HUDEP-2 (cell line): Measurements from ENCODE around the gene CYP19A1.

Source experiments
- DNase-seq, 76 experiments: peaks; one replicate each; lab custom pipeline; 2025; ENCODE audit not compliant: unreplicated experiment in 76 of 76; lab: John Stamatoyannopoulos, UW

The CYP19A1 gene

GRCh38 chr15:51363383-51363782, 25.0 kb upstream of the CYP19A1 start:
- no peak for DNase-seq

- DNase-seq = no peak
Observed at GRCh38 chr15:51359981-51360380, 21.6 kb upstream of the CYP19A1 start.

DNA sequence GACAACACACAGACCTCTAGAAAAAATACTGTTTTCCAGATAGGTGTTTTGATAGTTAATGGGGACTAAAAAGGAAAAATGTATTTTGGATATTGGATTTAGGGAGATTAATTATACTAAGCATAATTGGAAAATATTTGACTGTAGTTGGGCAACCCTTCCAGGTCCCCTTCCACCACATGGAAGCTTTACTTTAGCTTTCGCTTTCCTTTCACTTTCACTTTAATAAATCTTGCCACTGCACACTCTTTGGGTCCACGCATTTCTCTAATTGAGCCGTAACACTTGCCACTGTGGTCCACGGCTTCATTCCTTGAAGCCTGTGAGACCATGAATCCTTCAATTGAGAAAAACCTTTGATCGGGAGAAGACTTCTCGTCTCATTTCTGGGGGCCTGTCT, 18.6 kb upstream of the CYP19A1 start:
- DNase-seq = no peak

DNA sequence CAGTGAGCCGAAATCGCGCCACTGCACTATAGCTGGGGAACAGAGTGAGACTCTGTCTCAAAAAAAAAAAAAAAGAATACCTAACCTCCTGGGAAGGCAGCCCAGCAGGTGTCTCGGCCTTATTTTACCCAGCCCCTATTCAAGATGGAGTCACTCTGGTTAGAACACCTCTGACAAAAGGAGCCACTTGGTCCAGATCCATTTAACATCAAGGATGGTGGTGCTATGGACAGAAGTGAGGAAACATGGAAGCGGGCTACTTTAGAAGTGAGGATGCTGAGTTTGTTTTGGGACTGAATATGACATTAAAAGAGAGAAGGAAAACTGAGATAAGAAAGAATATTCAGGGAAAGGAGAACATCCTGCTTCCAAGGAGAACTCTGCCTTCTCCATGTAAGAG, 17.8 kb upstream of the CYP19A1 start:
- no peak for DNase-seq

DNA sequence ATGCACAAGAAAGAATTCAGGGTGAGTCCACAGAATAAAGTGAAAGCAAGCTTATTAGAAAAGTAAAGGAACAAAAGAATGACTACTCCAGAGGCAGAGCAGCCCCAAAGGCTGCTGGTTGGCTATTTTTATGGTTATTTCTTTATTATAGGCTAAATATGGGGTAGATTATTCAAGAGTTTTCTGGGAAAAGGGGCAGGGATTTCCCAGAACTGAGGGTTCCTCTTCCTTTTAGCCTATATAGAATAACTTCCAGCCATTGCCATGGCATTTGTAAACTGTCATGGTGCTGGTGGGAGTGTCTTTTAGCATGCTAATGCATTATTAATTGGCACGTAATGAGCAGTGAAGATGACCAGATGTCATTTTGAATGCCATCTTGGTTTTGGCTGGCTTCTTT, 16.7 kb upstream of the CYP19A1 start:
- no peak for DNase-seq

DNA sequence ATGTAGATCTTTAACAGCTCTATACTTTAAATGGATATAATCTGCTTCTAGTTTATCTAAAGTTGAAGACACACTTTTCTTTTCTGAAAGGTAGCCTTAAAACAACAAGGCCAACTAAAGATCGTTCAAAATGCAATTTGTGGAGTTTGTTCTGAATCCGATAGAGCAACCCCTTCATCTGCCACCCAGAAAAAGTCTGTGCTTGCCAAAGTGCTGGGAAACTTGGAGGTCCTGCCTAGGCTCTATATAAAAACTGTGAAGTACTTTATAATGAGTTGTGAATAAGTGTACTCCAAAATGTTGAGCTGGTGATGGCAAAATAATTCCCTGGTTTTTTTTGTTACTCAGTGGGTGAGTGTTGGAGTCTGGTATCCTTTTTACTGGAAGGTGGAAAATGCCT, 15.6 kb upstream of the CYP19A1 start:
- no peak for DNase-seq

DNA sequence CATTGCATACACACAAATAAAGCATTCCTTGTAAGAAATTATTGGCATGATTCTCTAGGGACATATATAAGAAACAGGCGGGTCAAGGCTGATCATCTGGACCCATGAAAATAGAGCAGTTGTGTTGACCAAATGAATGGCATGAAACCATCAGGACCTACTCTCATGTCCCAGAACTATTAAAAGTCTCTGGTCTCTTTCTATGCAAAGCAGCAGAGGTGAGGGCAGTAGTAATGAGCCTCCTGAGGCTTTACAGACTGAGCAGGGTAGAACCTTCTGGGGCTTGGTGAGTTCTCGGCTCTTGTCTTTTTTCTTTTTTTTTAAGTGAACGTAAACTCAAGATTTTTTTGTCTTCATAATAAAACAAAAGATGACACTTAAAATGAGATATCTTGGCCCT, 12.3 kb upstream of the CYP19A1 start:
- no peak for DNase-seq

DNA sequence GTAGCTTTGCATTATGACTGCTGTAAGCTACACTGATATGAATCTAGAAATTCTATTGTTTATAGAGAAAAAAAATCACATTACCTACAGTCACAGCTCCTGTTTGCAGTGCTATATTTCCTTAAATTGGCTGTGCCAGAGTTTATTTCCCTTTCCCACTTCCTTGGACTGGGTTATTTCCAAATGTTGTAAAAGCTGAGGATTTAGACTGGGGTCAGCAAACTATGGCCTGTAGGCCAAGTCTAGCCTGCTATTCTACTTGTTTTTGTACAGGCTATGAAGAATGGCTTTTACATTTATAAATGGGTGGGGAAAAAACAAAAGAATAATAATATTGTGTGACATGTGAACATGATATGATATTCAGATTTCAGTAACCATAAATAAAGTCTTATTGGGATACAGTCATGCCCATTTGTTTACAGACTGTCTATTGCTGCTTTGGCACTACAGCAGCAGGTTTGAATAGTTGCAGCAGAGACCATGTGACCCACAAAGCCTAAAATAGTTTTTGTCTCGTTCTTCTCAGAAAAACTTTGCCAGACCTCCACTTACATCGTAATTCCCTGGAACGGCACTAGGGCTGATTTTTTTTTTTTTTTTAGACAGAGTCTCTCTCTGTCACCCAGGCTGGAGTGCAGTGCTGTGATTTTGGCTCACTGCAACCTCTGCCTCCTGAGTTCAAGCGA, 10.9 kb upstream of the CYP19A1 start:
- no peak for DNase-seq

- DNase-seq = no peak
Observed at GRCh38 chr15:51348688-51349087, 10.3 kb upstream of the CYP19A1 start.

DNA sequence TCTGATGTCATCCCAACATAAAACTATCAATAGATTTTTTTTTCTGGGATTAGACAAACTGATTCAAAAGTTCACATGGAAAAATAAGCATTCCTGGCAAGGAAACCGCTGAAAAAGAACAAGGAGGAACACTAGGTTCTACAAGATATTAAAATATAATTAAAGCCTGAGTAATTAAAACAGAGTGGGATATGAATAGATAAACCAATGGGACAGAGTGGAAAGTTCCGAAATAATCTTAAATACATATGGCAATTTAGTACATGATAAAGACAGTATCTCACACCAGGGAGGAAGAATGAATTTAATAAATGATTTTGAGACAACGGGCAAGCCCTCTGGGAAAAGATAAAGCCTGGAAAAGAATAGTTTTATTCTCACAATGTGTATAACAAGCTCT, 7.7 kb upstream of the CYP19A1 start:
- DNase-seq = no peak

DNA sequence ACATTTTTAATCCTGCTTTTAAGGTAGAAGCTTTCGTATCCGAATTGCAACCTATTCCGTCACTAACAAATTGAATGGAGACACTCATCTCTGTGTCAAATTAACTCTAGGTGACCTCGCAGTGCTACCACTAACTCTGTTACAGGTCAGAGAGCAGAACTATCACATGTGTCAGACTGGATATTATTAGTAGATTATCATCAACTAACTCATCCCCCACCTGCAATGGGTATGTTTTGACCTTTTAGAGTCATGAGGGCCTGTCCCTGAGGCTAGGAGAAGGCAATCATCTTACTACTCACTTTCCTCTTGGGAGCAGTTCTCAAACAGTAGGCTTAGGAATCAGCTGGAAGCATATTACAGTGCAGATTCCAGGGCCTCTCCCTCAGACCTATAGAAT, 5.1 kb upstream of the CYP19A1 start:
- no peak for DNase-seq

GRCh38 chr15:51342227-51342999, 4.0 kb upstream of the CYP19A1 start:
- no peak for DNase-seq

DNA sequence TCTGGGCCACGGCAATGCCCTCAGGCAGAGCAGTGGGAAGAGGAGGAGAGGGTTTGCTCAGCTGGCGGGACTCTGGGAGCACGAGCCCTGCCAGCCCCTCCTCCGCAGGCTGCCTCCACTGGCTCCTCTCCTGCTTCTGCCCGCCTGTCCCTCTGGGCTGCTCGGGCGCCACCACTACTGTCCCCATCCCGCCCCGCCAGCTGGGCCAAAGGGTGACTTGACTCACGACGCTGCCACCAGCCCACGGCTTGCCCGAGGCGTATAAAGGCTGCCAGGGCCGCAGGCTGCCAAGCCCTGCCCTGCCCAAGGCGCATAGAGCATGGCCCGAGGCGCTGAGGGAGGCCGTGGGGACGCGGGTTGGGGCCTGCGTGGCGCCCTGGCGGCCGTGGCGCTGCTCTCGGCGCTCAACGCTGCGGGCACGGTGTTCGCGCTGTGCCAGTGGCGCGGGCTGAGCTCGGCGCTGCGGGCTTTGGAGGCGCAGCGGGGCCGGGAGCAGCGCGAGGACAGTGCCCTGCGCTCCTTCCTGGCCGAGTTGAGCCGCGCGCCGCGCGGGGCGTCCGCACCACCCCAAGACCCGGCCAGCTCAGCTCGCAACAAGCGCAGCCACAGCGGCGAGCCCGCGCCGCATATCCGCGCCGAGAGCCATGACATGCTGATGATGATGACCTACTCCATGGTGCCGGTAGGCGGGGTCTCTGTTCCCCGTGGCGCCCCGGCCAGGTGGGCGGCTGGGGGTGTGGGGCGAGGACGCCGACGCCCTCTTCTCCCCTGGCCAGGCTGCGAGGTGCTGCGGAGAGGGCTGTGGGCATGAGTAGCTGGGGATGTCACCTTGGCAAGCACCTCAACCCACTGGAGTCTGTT, 3.2 kb upstream of the CYP19A1 start, which contains the start of gene GLDN:
Gene GLDN (plus strand): TSS at position 290 of the 861 bp plus-strand sequence. CDS start 30 bp downstream, at position 320.
- no peak for DNase-seq

DNA sequence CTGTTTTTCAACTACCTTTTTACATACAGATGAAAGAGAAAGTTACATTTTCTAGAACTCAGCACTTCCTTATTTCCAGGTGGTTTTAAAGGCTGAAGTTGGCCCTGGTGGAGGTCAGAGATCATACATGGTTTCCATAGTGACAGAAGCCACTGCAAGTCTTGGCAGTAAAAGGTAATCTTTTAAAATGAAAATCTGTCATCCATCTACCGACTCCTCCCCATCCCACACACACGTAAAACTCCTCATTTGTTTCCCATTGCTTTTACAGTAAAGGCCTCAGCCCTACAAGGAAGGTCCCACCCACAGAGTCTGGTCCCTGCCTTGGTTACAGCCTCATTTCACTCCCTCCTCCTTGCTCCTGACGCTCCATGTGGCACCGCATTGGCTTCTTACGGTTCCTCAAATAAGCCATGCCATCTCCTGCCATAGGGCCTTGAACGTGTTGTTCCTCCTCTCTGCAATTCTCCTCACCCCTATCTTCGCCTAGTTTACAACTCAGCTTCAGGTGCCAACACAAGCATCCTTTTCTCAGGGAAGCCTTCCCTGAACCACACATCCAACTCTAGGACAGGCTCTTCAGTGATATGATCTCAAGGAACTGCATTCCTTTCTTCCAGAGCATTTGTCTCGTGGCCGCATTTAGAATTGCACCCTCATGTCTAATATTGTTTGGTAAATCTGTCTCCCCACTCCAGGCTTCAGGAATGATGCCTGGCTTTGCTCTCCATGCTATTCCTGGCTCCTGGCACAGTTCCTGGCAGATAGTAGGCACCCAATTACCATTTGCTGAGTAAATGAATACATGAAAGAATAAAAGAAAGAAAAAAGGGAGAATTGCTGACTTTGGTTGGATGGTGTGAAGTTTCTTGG, 2.6 kb downstream of the CYP19A1 start:
- no peak for DNase-seq

- no peak for DNase-seq
Observed at GRCh38 chr15:51335087-51335486, 3.3 kb downstream of the CYP19A1 start.

DNA sequence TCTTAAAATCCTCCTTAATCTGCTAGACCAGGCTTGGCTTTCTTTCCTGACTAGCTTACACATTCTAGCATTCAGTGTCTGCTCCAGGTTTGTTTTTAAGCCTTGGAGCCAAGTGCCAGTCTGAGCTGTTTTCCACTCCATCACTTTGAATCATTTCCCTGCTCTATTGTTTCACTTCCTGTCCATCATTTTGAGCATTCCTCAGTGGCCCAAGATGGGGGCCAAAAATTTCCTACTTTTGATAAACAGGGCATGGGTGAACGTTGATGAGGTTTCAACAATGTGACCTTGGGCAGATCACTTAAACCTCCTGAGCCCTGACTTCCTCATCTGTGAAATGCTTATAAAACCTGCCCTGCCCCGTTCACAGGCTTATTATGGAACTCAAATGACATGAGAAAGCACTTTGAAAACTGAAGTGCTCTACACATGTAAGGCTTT, 4.4 kb downstream of the CYP19A1 start:
- DNase-seq = no peak

DNA sequence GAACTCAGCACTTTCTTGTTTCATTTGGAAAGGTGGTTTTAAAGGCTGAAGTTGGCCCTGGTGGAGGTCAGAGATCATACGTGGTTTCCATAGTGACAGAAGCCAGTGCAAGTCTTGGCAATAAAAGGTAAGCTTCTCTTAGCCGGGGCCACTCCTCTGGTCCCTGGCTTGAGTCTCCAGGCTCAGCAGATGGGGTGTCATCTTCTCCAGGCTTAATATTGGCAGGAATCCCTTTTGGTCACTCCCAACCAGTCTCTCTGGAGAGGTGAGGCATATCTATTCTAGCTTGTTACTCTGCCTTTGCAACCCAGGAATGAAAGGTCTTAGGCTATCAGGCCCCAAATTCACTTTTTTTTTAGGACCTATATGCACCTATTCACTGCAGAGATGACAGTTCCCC, 4.8 kb downstream of the CYP19A1 start:
- no peak for DNase-seq

GRCh38 chr15:51332206-51333147, 5.9 kb downstream of the CYP19A1 start:
- DNase-seq = no peak

DNA sequence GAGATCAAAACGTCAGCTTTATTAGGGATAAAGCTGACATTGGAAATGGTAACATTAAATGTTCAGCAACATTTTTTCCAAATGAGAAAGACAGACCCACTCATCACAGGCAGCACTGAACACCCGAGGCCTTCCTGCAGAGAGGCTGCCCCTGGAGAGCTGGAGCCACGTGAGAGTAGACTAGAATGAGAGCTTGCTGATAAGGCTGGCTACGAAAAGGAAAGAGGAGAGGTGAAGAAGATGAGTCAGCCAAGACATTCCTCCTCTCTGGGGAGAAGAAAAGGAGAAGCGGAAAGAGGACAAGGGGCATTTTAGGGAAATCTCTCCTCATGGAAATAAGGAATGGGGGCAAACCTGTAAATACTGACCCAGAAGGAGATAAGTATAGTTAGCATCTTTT, 7.3 kb downstream of the CYP19A1 start:
- no peak for DNase-seq
